Neural cell (in vitro differentiated cells): ENCODE data around the gene CHRNA4. TPM values are rescaled to one million over a fixed set of nuclear protein-coding genes. Genes with fewer than 3 reads are reported as not detected.

Experiments used
- H2AFZ ChIP-seq: fragments of 200-600, 300-800 bp; sonication (generic), shearing (Covaris generic); 2 replicates; pipeline ENCODE4 v1.6.0; 2014; ENCODE audit warnings: low read depth, mild to moderate bottlenecking, antibody characterized with exemption, low read length, moderate library complexity
- H3F3A ChIP-seq: fragments of 200-600 bp; shearing (Covaris generic); 2 replicates; pipeline ENCODE4 v1.6.1; 2016; ENCODE audit warnings: mild to moderate bottlenecking, moderate library complexity, mixed read lengths, antibody characterized with exemption, low read length; ENCODE audit not compliant: insufficient read depth, poor library complexity, severe bottlenecking
- H3K27ac ChIP-seq: fragments of 200-600, 300-800 bp; sonication (generic), shearing (Covaris generic); 2 replicates; pipeline ENCODE4 v1.5.1; 2014; ENCODE audit warnings: mild to moderate bottlenecking, low read length, moderate library complexity
- H3K27me3 ChIP-seq: fragments of 300-800, 200-600 bp; sonication (generic), shearing (Covaris generic); 2 replicates; pipeline ENCODE4 v1.6.0; 2014; ENCODE audit warnings: mild to moderate bottlenecking, low read depth, low read length, moderate library complexity; ENCODE audit not compliant: insufficient read depth
- H3K36me3 ChIP-seq: fragments of 300-800, 200-600 bp; sonication (generic), shearing (Covaris generic); 2 replicates; pipeline ENCODE4 v1.5.1; 2014; ENCODE audit warnings: mild to moderate bottlenecking, antibody characterized with exemption, low read length, moderate library complexity; ENCODE audit not compliant: insufficient read depth
- H3K4me2 ChIP-seq: fragments of 300-800, 200-600 bp; sonication (generic), shearing (Covaris generic); 2 replicates; pipeline ENCODE4 v1.6.0; 2014; ENCODE audit warnings: mild to moderate bottlenecking, low read length
- H3K4me3 ChIP-seq: fragments of 300-800, 200-600 bp; sonication (generic), shearing (Covaris generic); 2 replicates; pipeline ENCODE4 v1.5.1; 2014; ENCODE audit warnings: mild to moderate bottlenecking, low read length, moderate library complexity
- H3K79me2 ChIP-seq: fragments of 200-600 bp; shearing (Covaris generic); replicated peaks from 2 replicates; pipeline ENCODE4 v1.6.0; 2014; ENCODE audit warnings: mild to moderate bottlenecking, low read length, moderate library complexity; ENCODE audit not compliant: insufficient read depth
- H3K9ac ChIP-seq: fragments of 300-800, 200-600 bp; sonication (generic), shearing (Covaris generic); 2 replicates; pipeline ENCODE4 v1.6.1; 2016; ENCODE audit warnings: mild to moderate bottlenecking, low read length, mixed read lengths
- H3K9me2 ChIP-seq: fragments of 200-600 bp; shearing (Covaris generic); 2 replicates; pipeline ENCODE4 v1.6.1; 2016; ENCODE audit warnings: mild to moderate bottlenecking, low read length, mixed read lengths; ENCODE audit not compliant: insufficient read depth
- H3K9me3 ChIP-seq: fragments of 200-600, 300-800 bp; sonication (generic), shearing (Covaris generic); 2 replicates; pipeline ENCODE4 v1.6.1; 2016; ENCODE audit warnings: mild to moderate bottlenecking, mixed run types, low read length, moderate library complexity, mixed read lengths
- H4K20me1 ChIP-seq: fragments of 200-600 bp; shearing (Covaris generic); 2 replicates; pipeline ENCODE4 v1.6.1; 2016; ENCODE audit warnings: mild to moderate bottlenecking, mixed run types; ENCODE audit not compliant: insufficient read depth
- CTCF ChIP-seq: fragments of 450-650 bp; IDR thresholded peaks from 2 replicates; pipeline ENCODE4 v1.5.1; 2014; ENCODE audit warnings: antibody characterized with exemption, mild to moderate bottlenecking, moderate library complexity; ENCODE audit not compliant: poor library complexity, severe bottlenecking
- EP300 ChIP-seq: fragments of 450-650 bp; conservative IDR thresholded peaks from 2 replicates; pipeline ENCODE4 v1.6.1; 2014; ENCODE audit warnings: antibody characterized with exemption, mild to moderate bottlenecking, moderate library complexity; ENCODE audit not compliant: poor library complexity, severe bottlenecking
- EZH2 ChIP-seq: fragments of 200-600, 300-800 bp; shearing (Covaris generic), sonication (generic); IDR thresholded peaks from 2 replicates; pipeline ENCODE4 v1.6.1; 2014; ENCODE audit warnings: antibody characterized with exemption, low read length, borderline replicate concordance, mild to moderate bottlenecking; ENCODE audit not compliant: insufficient read depth, poor library complexity, severe bottlenecking
- MXI1 ChIP-seq: fragments of 450-650 bp; conservative IDR thresholded peaks from 2 replicates; pipeline ENCODE4 v1.6.1; 2014; ENCODE audit warnings: antibody characterized with exemption, mild to moderate bottlenecking; ENCODE audit not compliant: poor library complexity, severe bottlenecking
- POLR2AphosphoS5 ChIP-seq: IDR thresholded peaks from 2 replicates; pipeline ENCODE4 v1.6.1; 2012
- RAD21 ChIP-seq: fragments of 450-650 bp; conservative IDR thresholded peaks from 2 replicates; pipeline ENCODE4 v1.6.1; 2014; ENCODE audit warnings: antibody characterized with exemption, mild to moderate bottlenecking, moderate library complexity
- REST ChIP-seq: IDR thresholded peaks from 2 replicates; pipeline ENCODE4 v1.6.1; 2012; ENCODE audit warnings: borderline replicate concordance
- SMC3 ChIP-seq: fragments of 450-650 bp; conservative IDR thresholded peaks from 2 replicates; pipeline ENCODE4 v1.6.1; 2014; ENCODE audit warnings: antibody characterized with exemption, mild to moderate bottlenecking, moderate library complexity; ENCODE audit not compliant: poor library complexity
- TAF1 ChIP-seq: IDR thresholded peaks from 2 replicates; pipeline ENCODE4 v1.6.1; 2012; ENCODE audit warnings: low read depth
- polyA plus RNA-seq: library from polyadenylated mRNA; depleted of rRNA; stranded (reverse); fragments of >200 nt; gene quantifications from 2 replicates; pipeline ENCODE4 v1.2.3, GENCODE V29; 2014

Gene CHRNA4
- polyA plus RNA-seq, 1 donor from 2014 or later, result 6.8 TPM

- no peaks in the 10 kb centered on the region for H4K20me1 ChIP-seq
- no peak overlapping the region for H3K27ac ChIP-seq
- no peaks in the 10 kb centered on the region for H3K36me3 ChIP-seq
- no peaks in the 10 kb centered on the region for H3K27me3 ChIP-seq
- no peaks in the 10 kb centered on the region for H3K9me3 ChIP-seq
- no peaks in the 10 kb centered on the region for H3K9me2 ChIP-seq
- no peak overlapping the region for H3K4me2 ChIP-seq
- H3F3A ChIP-seq, result no peaks in the 10 kb centered on the region
- no peaks in the 10 kb centered on the region for H3K79me2 ChIP-seq
- no peak for TF ChIP-seq MXI1
- TF ChIP-seq REST, result no peak
- TF ChIP-seq RAD21, result no peak
- TF ChIP-seq CTCF, result no peak
- TF ChIP-seq EZH2, result no peak
- TF ChIP-seq EP300, result no peak
- TF ChIP-seq TAF1, result no peak
- TF ChIP-seq POLR2AphosphoS5, result no peak
- TF ChIP-seq SMC3, result no peak
- no peak overlapping the region for H2AFZ ChIP-seq
- no peak overlapping the region for H3K9ac ChIP-seq
- no peak overlapping the region for H3K4me3 ChIP-seq
Measured at GRCh38 chr20:63356511-63356910, 4.6 kb downstream of the CHRNA4 start.

- H3F3A ChIP-seq, result no peaks in the 10 kb centered on the region
Measured at GRCh38 chr20:63355781-63356295, 5.3 kb downstream of the CHRNA4 start.

More at GRCh38 chr20:63355781-63356295, 5.3 kb downstream of the CHRNA4 start:
- H3K4me3 ChIP-seq, result no peak overlapping the region
- H3K9ac ChIP-seq, result no peak overlapping the region
- H3K4me2 ChIP-seq, result no peak overlapping the region
- H3K27me3 ChIP-seq, result no peaks in the 10 kb centered on the region
- TF ChIP-seq EZH2 (no peak), POLR2AphosphoS5 (no peak), RAD21 (no peak), TAF1 (no peak), REST (no peak), MXI1 (no peak), CTCF (no peak), EP300 (no peak), SMC3 (no peak)
- no peaks in the 10 kb centered on the region for H3K9me3 ChIP-seq
- no peaks in the 10 kb centered on the region for H3K79me2 ChIP-seq
- no peaks in the 10 kb centered on the region for H3K36me3 ChIP-seq
- no peak overlapping the region for H3K27ac ChIP-seq
- H3K9me2 ChIP-seq, result no peaks in the 10 kb centered on the region
- H4K20me1 ChIP-seq, result no peaks in the 10 kb centered on the region
- H2AFZ ChIP-seq, result no peak overlapping the region
